Activated CD4-positive, alpha-beta T cell treated with anti-CD3 and anti-CD28 coated beads, Interleukin-2, amount 50 U/mL, for 16 hours (primary cell): ENCODE results near the gene BHLHE40.
A peak's percentile ranks its signal among the peaks of the same experiment; 100 is the strongest.

Source experiments
- DNase-seq: peaks from one replicate; pipeline ENCODE4 v3.0.0-alpha.2; 2020

BHLHE40 gene

GRCh38 chr3:5022187-5022965 lies 43.1 kb downstream of the BHLHE40 start:
- DNase-seq: peak; percentile 88

- no peak for DNase-seq
These were observed 43.9 kb downstream of the BHLHE40 start for GRCh38 chr3:5022966-5023776.

GRCh38 chr3:5023777-5024346 lies 44.6 kb downstream of the BHLHE40 start:
- no peak for DNase-seq

- DNase-seq: no peak
These were observed 46.8 kb downstream of the BHLHE40 start for GRCh38 chr3:5026046-5026362.

- no peak for DNase-seq
These were observed 50.5 kb downstream of the BHLHE40 start for GRCh38 chr3:5029715-5030114.

- no peak for DNase-seq
These were observed 50.9 kb downstream of the BHLHE40 start for GRCh38 chr3:5030152-5030551.

GRCh38 chr3:5032844-5033243 lies 53.6 kb downstream of the BHLHE40 start:
- no peak for DNase-seq
